K562 (cell line): Measurements from ENCODE around the gene PRDM2. TPM values are rescaled to one million over a fixed set of nuclear protein-coding genes. Genes with fewer than 3 reads are reported as not detected.

Experiments used
- ATAC-seq: fragments of 200-7000 bp; cut with Tn5 transposase; 3 replicates; pipeline ENCODE4 v1.9.1; 2020; ENCODE audit warnings: moderate library complexity
- BruUV-seq: library from RNA; stranded (reverse); fragments of 400-500 nt; replicated peaks from 2 replicates; lab custom pipeline; 2021; lab: Mats Ljungman, UMichigan
- CTCF ChIA-PET: fragments of 300-600 bp; formaldehyde crosslinking; extraction: SDS; loops from one replicate; lab custom pipeline; 2021; ENCODE audit warnings: low intra/inter-chr PET ratio; lab: Yijun Ruan, JAX
- POLR2A ChIA-PET: fragments of 300-600, 350-650 bp; sonication (Branson Sonifier 250); formaldehyde crosslinking; extraction: SDS; loops from one replicate; lab custom pipeline; 2021; ENCODE audit warnings: antibody characterized with exemption, inconsistent platforms; lab: Yijun Ruan, JAX
- DNase-seq, 4 experiments: peaks; one replicate each; pipeline versions ENCODE4 v3.0.0 to v3.0.0-alpha.2; 2011 to 2018; ENCODE audit warnings: low spot score in 3 of 4, mixed read lengths in 3 of 4; ENCODE audit errors: extremely low read depth in 1 of 4
- FAIRE-seq: peaks from 2 replicates; lab custom pipeline; 2011; peaks lifted over from hg19 to GRCh38; lab: Jason Lieb, UNC
- H2AFZ ChIP-seq: 2 replicates; pipeline ENCODE4 v1.6.0; 2011; ENCODE audit warnings: low read depth, low read length, control low read depth, inconsistent platforms
- H3K27ac ChIP-seq: fragments of 200-600 bp; 3 replicates; pipeline ENCODE4 v1.8.0; 2011; ENCODE audit warnings: low read depth, mild to moderate bottlenecking, control low read depth, inconsistent platforms, low read length, moderate library complexity, mixed read lengths; ENCODE audit errors: extremely low read depth
- H3K27me3 ChIP-seq, 2 experiments: fragments of 300-600 bp in 1 of 2; 2 replicates in 1 of 2; 3 replicates in 1 of 2; pipeline versions ENCODE4 v1.6.0 to v1.8.0; 2011; ENCODE audit warnings: inconsistent platforms in 2 of 2, low read length in 2 of 2, mild to moderate bottlenecking in 1 of 2, mixed read lengths in 1 of 2, moderate library complexity in 1 of 2; ENCODE audit not compliant: control insufficient read depth in 2 of 2, insufficient read depth in 2 of 2
- H3K36me3 ChIP-seq: fragments of 300-600 bp; 3 replicates; pipeline ENCODE4 v1.8.0; 2011; ENCODE audit warnings: mild to moderate bottlenecking, low read length, inconsistent platforms; ENCODE audit not compliant: control insufficient read depth, insufficient read depth
- H3K4me1 ChIP-seq, 2 experiments: fragments of 200-600 bp in 1 of 2; replicated peaks in 1 of 2; 2 replicates in 1 of 2; 3 replicates in 1 of 2; pipeline versions ENCODE4 v1.5.1 to v1.8.0; 2011; ENCODE audit warnings: inconsistent platforms in 2 of 2, low read length in 2 of 2, mild to moderate bottlenecking in 1 of 2, mixed read lengths in 1 of 2, moderate library complexity in 1 of 2; ENCODE audit not compliant: control insufficient read depth in 2 of 2, insufficient read depth in 2 of 2
- H3K4me2 ChIP-seq: 2 replicates; pipeline ENCODE4 v1.6.1; 2011; ENCODE audit warnings: low read length, control low read depth, inconsistent platforms, mixed read lengths; ENCODE audit not compliant: insufficient read depth
- H3K4me3 ChIP-seq: fragments of 200-600 bp; sonication (generic), shearing (Covaris generic); 2 replicates; pipeline ENCODE4 v1.5.1; 2016; ENCODE audit warnings: control low read depth, inconsistent platforms
- H3K79me2 ChIP-seq: fragments of 200-600 bp; 3 replicates; pipeline ENCODE4 v1.8.0; 2011; ENCODE audit warnings: low read length, inconsistent platforms; ENCODE audit not compliant: control insufficient read depth, insufficient read depth
- H3K9ac ChIP-seq, 2 experiments: 2 replicates each; pipeline versions ENCODE4 v1.6.0 to v1.6.1; 2011; ENCODE audit warnings: low read depth in 2 of 2, low read length in 2 of 2, control low read depth in 1 of 2, inconsistent platforms in 1 of 2, mild to moderate bottlenecking in 1 of 2, mixed read lengths in 1 of 2; ENCODE audit not compliant: insufficient read depth in 1 of 2
- H3K9me1 ChIP-seq: one replicate; pipeline ENCODE4 v1.6.0; 2011; ENCODE audit warnings: inconsistent platforms, mild to moderate bottlenecking, low read length, moderate library complexity; ENCODE audit not compliant: control insufficient read depth, insufficient read depth
- H3K9me3 ChIP-seq: replicated peaks from 2 replicates; pipeline ENCODE4 v1.5.1; 2011; ENCODE audit warnings: low read depth, low read length, inconsistent platforms; ENCODE audit not compliant: control insufficient read depth, insufficient read depth
- H4K20me1 ChIP-seq: replicated peaks from 2 replicates; pipeline ENCODE4 v1.6.1; 2011; ENCODE audit warnings: low read length, inconsistent platforms, mixed read lengths; ENCODE audit not compliant: control insufficient read depth, insufficient read depth
- ATF1 ChIP-seq, 2 experiments: fragments of 450-650 bp in 1 of 2; IDR thresholded peaks; 2 replicates each; pipeline ENCODE4 v1.6.1; 2016; ENCODE audit warnings: missing compliant biosample characterization in 1 of 2, missing genetic modification characterization in 1 of 2
- ELF4 ChIP-seq: fragments of 450-650 bp; formaldehyde crosslinking; IDR thresholded peaks from 2 replicates; pipeline ENCODE4 v1.4.0; 2022; ENCODE audit warnings: missing genetic modification characterization
- HNRNPH1 ChIP-seq: fragments of 200-400 bp; formaldehyde crosslinking; optimal IDR thresholded peaks from 2 replicates; pipeline ENCODE3; 2017; ENCODE audit warnings: low read depth, mild to moderate bottlenecking, low read length, moderate library complexity
- MEIS2 ChIP-seq: fragments of 450-650 bp; IDR thresholded peaks from 2 replicates; pipeline ENCODE4 v1.6.1; 2014; ENCODE audit warnings: mild to moderate bottlenecking; ENCODE audit not compliant: partially characterized antibody
- POLR2A ChIP-seq: fragments of 450-650 bp; conservative IDR thresholded peaks from 2 replicates; pipeline ENCODE4 v1.6.1; 2016
- POLR2G ChIP-seq: fragments of 200-400 bp; formaldehyde crosslinking; IDR thresholded peaks from 2 replicates; pipeline ENCODE4 v1.6.1; 2017; ENCODE audit warnings: low read depth, mild to moderate bottlenecking, antibody characterized with exemption, low read length, moderate library complexity
- TSC22D4 ChIP-seq: fragments of 450-650 bp; IDR thresholded peaks from 2 replicates; pipeline ENCODE4 v1.6.1; 2016; ENCODE audit warnings: missing genetic modification characterization, missing biosample characterization, control low read depth
- ZC3H4 ChIP-seq: sonication (generic); formaldehyde crosslinking; IDR thresholded peaks from 2 replicates; pipeline ENCODE4 v1.9.0; 2021; ENCODE audit warnings: missing genetic modification reagents, borderline replicate concordance
- ZC3H8 ChIP-seq: fragments of 450-650 bp; IDR thresholded peaks from 2 replicates; pipeline ENCODE4 v1.6.1; 2017
- ZFX ChIP-seq: sonication (generic); formaldehyde crosslinking; IDR thresholded peaks from 2 replicates; pipeline ENCODE4 v1.8.0; 2022; ENCODE audit warnings: mild to moderate bottlenecking, missing genetic modification reagents, moderate library complexity
- ZNF274 ChIP-seq: IDR thresholded peaks from 2 replicates; pipeline ENCODE4 v1.6.1; 2011; ENCODE audit warnings: low read depth, mild to moderate bottlenecking, low read length, moderate library complexity, borderline replicate concordance
- ZNF766 ChIP-seq: fragments of 200-800 bp; sonication (Bioruptor generic); conservative IDR thresholded peaks from 2 replicates; pipeline ENCODE4 v1.6.1; 2016; ENCODE audit warnings: missing genetic modification characterization, missing compliant biosample characterization
- ZNF77 ChIP-seq: fragments of 250-450 bp; sonication (Bioruptor Pico); IDR thresholded peaks from 2 replicates; pipeline ENCODE4 v1.5.0; 2020
- WGBS: fragments of 100-300 bp; shearing (Covaris generic); methylation state at CpG from one replicate; pipeline ENCODE4 v1.1.6; 2016; ENCODE audit warnings: low coverage, mixed read lengths; ENCODE audit not compliant: insufficient coverage; ENCODE audit errors: missing lambda C conversion rate; 5-methylcytosine and 5-hydroxymethylcytosine counted together
- in situ Hi-C: fragments of 300-500 bp; cut with MboI; formaldehyde crosslinking; loops from 4 replicates; pipeline ENCODE4 v1.15.0; 2018; ENCODE audit warnings: inconsistent platforms, mixed read lengths
- intact Hi-C: fragments of 100-400 bp; cut with micrococcal nuclease; formaldehyde crosslinking; loops from 2 replicates; pipeline ENCODE4 v1.14.2; 2022
- polyA plus RNA-seq, 8 experiments: library from polyadenylated mRNA; depleted of rRNA in 4 of 8; stranded (reverse) in 5 of 8; unstranded in 3 of 8; fragments of >200 nt; fragmentation: Nextera tagmentation in 2 of 8; fragmentation: Illumina TruSeq in 1 of 8; extraction: Ambion mirVana in 2 of 8; extraction: Trizol in 1 of 8; gene quantifications; 2 replicates each; pipeline versions ENCODE4 v1.2.1 to v1.2.3, GENCODE V29; 2011 to 2014; ENCODE audit warnings: inconsistent platforms in 1 of 8, missing spikeins in 1 of 8
- total RNA-seq, 7 experiments: library from RNA; depleted of rRNA in 6 of 7; stranded (reverse); fragments of >200 nt in 6 of 7; fragmentation: Illumina TruSeq in 2 of 7; extraction: Trizol in 2 of 7; gene quantifications; 2 replicates each; pipeline versions ENCODE4 v1.2.1 to v1.2.3, GENCODE V29; 2011 to 2021; ENCODE audit warnings: low replicate concordance in 1 of 7
- TF ChIP-seq, protein P1 (sequence below): IDR thresholded peaks from 2 replicates; pipeline ENCODE4 v1.6.1; 2011; ENCODE audit not compliant: insufficient read length; ENCODE audit errors: extremely low read depth
- TF ChIP-seq, protein P2 (sequence below), 2 experiments: fragments of 450-650 bp in 1 of 2; sonication (generic) in 1 of 2; formaldehyde crosslinking in 1 of 2; IDR thresholded peaks; 2 replicates each; pipeline versions ENCODE4 v1.7.1 to v1.9.0; 2016 to 2022; ENCODE audit warnings: inconsistent platforms in 1 of 2, mild to moderate bottlenecking in 1 of 2, missing genetic modification reagents in 1 of 2

PRDM2 gene
- total and polyA plus RNA-seq, 9 of the 15 experiments (the other 6 are each of a cell fraction or from before 2014, with no cell fraction given): 5.4 to 27.6 (median 12.5) TPM

DNA sequence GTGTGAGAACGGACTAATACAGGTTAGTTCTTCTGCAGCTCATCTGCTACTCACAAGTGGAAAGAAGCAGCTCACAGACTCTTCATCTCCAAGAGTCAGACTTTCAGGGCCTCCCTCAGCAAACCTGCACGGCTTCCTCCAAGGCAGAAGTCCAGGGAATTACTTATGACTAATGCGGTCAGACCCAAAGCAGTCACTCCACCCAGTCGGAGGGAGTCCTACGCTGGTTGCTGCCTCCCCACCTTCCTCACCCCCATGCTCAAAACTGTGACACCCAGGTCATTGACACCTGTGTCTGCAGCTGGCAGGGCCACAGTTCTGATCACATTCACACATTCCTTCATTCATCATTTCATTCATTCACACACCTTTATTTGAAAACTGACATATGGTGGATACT, 38.4 kb upstream of the PRDM2 start:
- BruUV-seq: no TSS peak
- peaks cover 5% of the 10 kb centered on the region for H4K20me1 ChIP-seq
- H3K9me3 ChIP-seq: no peaks in the 10 kb centered on the region; the same call in 1 of the 2 replicates
- no peak overlapping the region for H3K27ac ChIP-seq
- H3K4me2 ChIP-seq: no peak overlapping the region
- H3K9me1 ChIP-seq: no peaks in the 10 kb centered on the region
- H3K4me1 ChIP-seq: no peaks in the 10 kb centered on the region
- ChIA-PET POLR2A (no interaction called here), CTCF (no interaction called here)
- FAIRE-seq (no peak), ATAC-seq (no peak), DNase-seq (no peak)
- intact Hi-C loops (no loop called here), in situ Hi-C loops (loop anchor here (5.0 kb wide), 1 partner anchor 296 kb away; no protein-coding TSS in a partner anchor)
- 5% methylated on average over 5 of the region's 5 CpGs for WGBS
- H2AFZ ChIP-seq: no peak overlapping the region
- peaks cover 13 to 15% of the 10 kb centered on the region in 2 experiments; a peak in 4 of 5 replicates for H3K27me3 ChIP-seq
- H3K79me2 ChIP-seq: no peaks in the 10 kb centered on the region
- H3K9ac ChIP-seq: no peak overlapping the region
- no peaks in the 10 kb centered on the region for H3K36me3 ChIP-seq
- H3K4me3 ChIP-seq: no peak overlapping the region
- no peak for TF ChIP-seq POLR2A
- TF ChIP-seq, protein P1, sequence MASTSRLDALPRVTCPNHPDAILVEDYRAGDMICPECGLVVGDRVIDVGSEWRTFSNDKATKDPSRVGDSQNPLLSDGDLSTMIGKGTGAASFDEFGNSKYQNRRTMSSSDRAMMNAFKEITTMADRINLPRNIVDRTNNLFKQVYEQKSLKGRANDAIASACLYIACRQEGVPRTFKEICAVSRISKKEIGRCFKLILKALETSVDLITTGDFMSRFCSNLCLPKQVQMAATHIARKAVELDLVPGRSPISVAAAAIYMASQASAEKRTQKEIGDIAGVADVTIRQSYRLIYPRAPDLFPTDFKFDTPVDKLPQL: no peak
- TF ChIP-seq ZFX: no peak
- no peak for TF ChIP-seq ATF1 (CRISPR knock-in tag; IDR thresholded peaks at IDR 0.05)
- TF ChIP-seq ATF1 (tag; IDR thresholded peaks at IDR 0.05): no peak
- TF ChIP-seq HNRNPH1: no peak
- TF ChIP-seq ZNF77 (CRISPR knock-in tag): no peak
- TF ChIP-seq, protein P2, sequence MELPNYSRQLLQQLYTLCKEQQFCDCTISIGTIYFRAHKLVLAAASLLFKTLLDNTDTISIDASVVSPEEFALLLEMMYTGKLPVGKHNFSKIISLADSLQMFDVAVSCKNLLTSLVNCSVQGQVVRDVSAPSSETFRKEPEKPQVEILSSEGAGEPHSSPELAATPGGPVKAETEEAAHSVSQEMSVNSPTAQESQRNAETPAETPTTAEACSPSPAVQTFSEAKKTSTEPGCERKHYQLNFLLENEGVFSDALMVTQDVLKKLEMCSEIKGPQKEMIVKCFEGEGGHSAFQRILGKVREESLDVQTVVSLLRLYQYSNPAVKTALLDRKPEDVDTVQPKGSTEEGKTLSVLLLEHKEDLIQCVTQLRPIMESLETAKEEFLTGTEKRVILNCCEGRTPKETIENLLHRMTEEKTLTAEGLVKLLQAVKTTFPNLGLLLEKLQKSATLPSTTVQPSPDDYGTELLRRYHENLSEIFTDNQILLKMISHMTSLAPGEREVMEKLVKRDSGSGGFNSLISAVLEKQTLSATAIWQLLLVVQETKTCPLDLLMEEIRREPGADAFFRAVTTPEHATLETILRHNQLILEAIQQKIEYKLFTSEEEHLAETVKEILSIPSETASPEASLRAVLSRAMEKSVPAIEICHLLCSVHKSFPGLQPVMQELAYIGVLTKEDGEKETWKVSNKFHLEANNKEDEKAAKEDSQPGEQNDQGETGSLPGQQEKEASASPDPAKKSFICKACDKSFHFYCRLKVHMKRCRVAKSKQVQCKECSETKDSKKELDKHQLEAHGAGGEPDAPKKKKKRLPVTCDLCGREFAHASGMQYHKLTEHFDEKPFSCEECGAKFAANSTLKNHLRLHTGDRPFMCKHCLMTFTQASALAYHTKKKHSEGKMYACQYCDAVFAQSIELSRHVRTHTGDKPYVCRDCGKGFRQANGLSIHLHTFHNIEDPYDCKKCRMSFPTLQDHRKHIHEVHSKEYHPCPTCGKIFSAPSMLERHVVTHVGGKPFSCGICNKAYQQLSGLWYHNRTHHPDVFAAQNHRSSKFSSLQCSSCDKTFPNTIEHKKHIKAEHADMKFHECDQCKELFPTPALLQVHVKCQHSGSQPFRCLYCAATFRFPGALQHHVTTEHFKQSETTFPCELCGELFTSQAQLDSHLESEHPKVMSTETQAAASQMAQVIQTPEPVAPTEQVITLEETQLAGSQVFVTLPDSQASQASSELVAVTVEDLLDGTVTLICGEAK (IDR thresholded peaks at IDR 0.05): no peak
- TF ChIP-seq, protein P2 (CRISPR knock-in tag; IDR thresholded peaks at IDR 0.05): no peak
- TF ChIP-seq ZC3H8: no peak
- TF ChIP-seq ZC3H4 (CRISPR knock-in tag): no peak
- no peak for TF ChIP-seq ZNF274
- TF ChIP-seq POLR2G: no peak
- TF ChIP-seq MEIS2: no peak
- no peak for TF ChIP-seq ELF4 (CRISPR knock-in tag)
- no peak for TF ChIP-seq ZNF766 (CRISPR knock-in tag)
- no peak for TF ChIP-seq TSC22D4 (tag)
